H9 (cell line): Measurements from ENCODE around the gene DLX6. TPM values are rescaled to one million over a fixed set of nuclear protein-coding genes. Genes with fewer than 3 reads are reported as not detected.

ENCODE experiments used
- DNase-seq: peaks from one replicate; pipeline ENCODE4 v3.0.0-alpha.2; 2017
- H2AFZ ChIP-seq: one replicate; pipeline ENCODE4 v1.6.1; 2013; ENCODE audit warnings: mild to moderate bottlenecking, low read length, control low read depth, moderate library complexity
- H2AK5ac ChIP-seq: 2 replicates; pipeline ENCODE4 v1.6.1; 2013; ENCODE audit warnings: low read length, control low read depth, mixed read lengths; ENCODE audit not compliant: insufficient read length
- H2BK120ac ChIP-seq: one replicate; pipeline ENCODE4 v1.6.1; 2013; ENCODE audit warnings: low read depth, mild to moderate bottlenecking, low read length, control low read depth, inconsistent platforms; ENCODE audit not compliant: poor library complexity, severe bottlenecking
- H2BK12ac ChIP-seq: 2 replicates; pipeline ENCODE4 v1.6.1; 2013; ENCODE audit warnings: low read length, control low read depth, mixed read lengths, low read depth; ENCODE audit not compliant: insufficient read length
- H2BK15ac ChIP-seq: 2 replicates; pipeline ENCODE4 v1.6.1; 2013; ENCODE audit warnings: low read depth, low read length, control low read depth
- H2BK20ac ChIP-seq: one replicate; pipeline ENCODE4 v1.6.1; 2013; ENCODE audit warnings: low read depth, mild to moderate bottlenecking, low read length, control low read depth, inconsistent platforms; ENCODE audit not compliant: poor library complexity, severe bottlenecking
- H2BK5ac ChIP-seq: 2 replicates; pipeline ENCODE4 v1.6.1; 2013; ENCODE audit warnings: low read length, control low read depth, mixed read lengths; ENCODE audit not compliant: insufficient read length
- H3K14ac ChIP-seq: 2 replicates; pipeline ENCODE4 v1.6.1; 2013; ENCODE audit warnings: low read length, control low read depth; ENCODE audit not compliant: insufficient read depth
- H3K18ac ChIP-seq: 2 replicates; pipeline ENCODE4 v1.6.1; 2013; ENCODE audit warnings: low read depth, mild to moderate bottlenecking, mixed read lengths, low read length, control low read depth; ENCODE audit not compliant: insufficient read length
- H3K23ac ChIP-seq: 2 replicates; pipeline ENCODE4 v1.6.1; 2013; ENCODE audit warnings: low read length, control low read depth, mixed read lengths, low read depth; ENCODE audit not compliant: insufficient read length
- H3K23me2 ChIP-seq: 2 replicates; pipeline ENCODE4 v1.6.1; 2013; ENCODE audit warnings: low read depth, mild to moderate bottlenecking, mixed read lengths, low read length, control low read depth; ENCODE audit not compliant: insufficient read length, poor library complexity, severe bottlenecking
- H3K27ac ChIP-seq: 2 replicates; pipeline ENCODE4 v1.5.1; 2013; ENCODE audit warnings: low read length, control low read depth, mixed read lengths, low read depth; ENCODE audit not compliant: insufficient read length
- H3K27me3 ChIP-seq: 2 replicates; pipeline ENCODE4 v1.6.1; 2013; ENCODE audit warnings: low read length, control low read depth, inconsistent platforms; ENCODE audit not compliant: insufficient read depth
- H3K4ac ChIP-seq: 2 replicates; pipeline ENCODE4 v1.6.1; 2013; ENCODE audit warnings: low read depth, mild to moderate bottlenecking, control low read depth, inconsistent platforms, low read length, moderate library complexity
- H3K4me1 ChIP-seq: 2 replicates; pipeline ENCODE4 v1.6.1; 2013; ENCODE audit warnings: low read length, control low read depth, inconsistent platforms; ENCODE audit not compliant: insufficient read depth
- H3K4me2 ChIP-seq: 2 replicates; pipeline ENCODE4 v1.6.1; 2013; ENCODE audit warnings: low read length, control low read depth, mixed read lengths; ENCODE audit not compliant: insufficient read length, insufficient read depth
- H3K56ac ChIP-seq: 2 replicates; pipeline ENCODE4 v1.6.1; 2013; ENCODE audit warnings: low read depth, mild to moderate bottlenecking, mixed read lengths, low read length, control low read depth; ENCODE audit not compliant: insufficient read length
- H3K79me1 ChIP-seq: 2 replicates; pipeline ENCODE4 v1.6.1; 2013; ENCODE audit warnings: low read depth, mild to moderate bottlenecking, moderate library complexity, low read length, control low read depth, inconsistent platforms; ENCODE audit not compliant: insufficient read depth, poor library complexity, severe bottlenecking
- H3K79me2 ChIP-seq: 2 replicates; pipeline ENCODE4 v1.6.1; 2013; ENCODE audit warnings: low read length, control low read depth, inconsistent platforms; ENCODE audit not compliant: insufficient read depth
- H3K9ac ChIP-seq: 2 replicates; pipeline ENCODE4 v1.6.1; 2013; ENCODE audit warnings: low read length, control low read depth, mixed read lengths; ENCODE audit not compliant: insufficient read length; ENCODE audit errors: extremely low read depth
- H3K9me3 ChIP-seq: one replicate; pipeline ENCODE4 v1.6.1; 2013; ENCODE audit warnings: low read depth, low read length, inconsistent platforms; ENCODE audit not compliant: control insufficient read depth
- H3T11ph ChIP-seq: one replicate; pipeline ENCODE4 v1.6.1; 2013; ENCODE audit warnings: mild to moderate bottlenecking, low read length, control low read depth, inconsistent platforms
- H4K20me1 ChIP-seq: one replicate; pipeline ENCODE4 v1.6.1; 2013; ENCODE audit not compliant: control insufficient read depth, insufficient read length, insufficient read depth
- H4K5ac ChIP-seq: 2 replicates; pipeline ENCODE4 v1.6.1; 2013; ENCODE audit warnings: low read depth, mild to moderate bottlenecking, mixed read lengths, low read length, control low read depth; ENCODE audit not compliant: insufficient read length
- H4K8ac ChIP-seq: replicated peaks from 2 replicates; pipeline ENCODE4 v1.6.1; 2013; ENCODE audit warnings: low read length, control low read depth, mixed read lengths, low read depth; ENCODE audit not compliant: insufficient read length
- H4K91ac ChIP-seq: 2 replicates; pipeline ENCODE4 v1.6.1; 2013; ENCODE audit warnings: low read depth, mild to moderate bottlenecking, moderate library complexity, mixed read lengths, low read length, control low read depth; ENCODE audit not compliant: insufficient read length
- H3K27ac Mint-ChIP-seq, 3 experiments: 2 replicates in 2 of 3; 3 replicates in 1 of 3; pipeline ENCODE4 v1.8.0; 2020 to 2021; ENCODE audit warnings: mixed read lengths in 3 of 3, mild to moderate bottlenecking in 1 of 3, moderate library complexity in 1 of 3
- H3K27me3 Mint-ChIP-seq: 2 replicates; pipeline ENCODE4 v1.8.0; 2021; ENCODE audit warnings: low read depth, mild to moderate bottlenecking, moderate library complexity, mixed read lengths
- H3K36me3 Mint-ChIP-seq, 3 experiments: 2 replicates in 2 of 3; 3 replicates in 1 of 3; pipeline ENCODE4 v1.8.0; 2020 to 2021; ENCODE audit warnings: low read depth in 3 of 3, mixed read lengths in 3 of 3; ENCODE audit not compliant: insufficient read depth in 1 of 3
- H3K4me1 Mint-ChIP-seq, 2 experiments: 2 replicates each; pipeline ENCODE4 v1.8.0; 2020; ENCODE audit warnings: mixed read lengths in 2 of 2
- H3K4me3 Mint-ChIP-seq, 2 experiments: 2 replicates in 1 of 2; 3 replicates in 1 of 2; pipeline ENCODE4 v1.8.0; 2020 to 2021; ENCODE audit warnings: mild to moderate bottlenecking in 2 of 2, mixed read lengths in 2 of 2, moderate library complexity in 1 of 2
- H3K9me3 Mint-ChIP-seq, 2 experiments: 2 replicates in 1 of 2; 3 replicates in 1 of 2; pipeline ENCODE4 v1.8.0; 2020; ENCODE audit warnings: mild to moderate bottlenecking in 2 of 2, mixed read lengths in 2 of 2, moderate library complexity in 1 of 2
- WGBS: extraction: QIAGEN DNeasy Blood & Tissue Kit; methylation state at CpG from one replicate; pipeline ENCODE4 v1.1.7; 2013; ENCODE audit warnings: missing lambda C conversion rate, low lambda C conversion rate, mixed read lengths; ENCODE audit not compliant: insufficient read length; ENCODE audit errors: extremely low coverage; 5-methylcytosine and 5-hydroxymethylcytosine counted together
- total RNA-seq: library from RNA; stranded (reverse); gene quantifications from 2 replicates; pipeline ENCODE4 v1.2.1, GENCODE V29; 2021
- TF ChIP-seq, protein P1 (sequence below): fragments of 200-600 bp; sonication (generic); conservative IDR thresholded peaks from 3 replicates; pipeline ENCODE4 v1.8.0; 2021; ENCODE audit warnings: antibody characterized with exemption, mild to moderate bottlenecking

The DLX6 gene
- total RNA-seq, 1 experiment from 2014 or later: 0.24 TPM

DNA sequence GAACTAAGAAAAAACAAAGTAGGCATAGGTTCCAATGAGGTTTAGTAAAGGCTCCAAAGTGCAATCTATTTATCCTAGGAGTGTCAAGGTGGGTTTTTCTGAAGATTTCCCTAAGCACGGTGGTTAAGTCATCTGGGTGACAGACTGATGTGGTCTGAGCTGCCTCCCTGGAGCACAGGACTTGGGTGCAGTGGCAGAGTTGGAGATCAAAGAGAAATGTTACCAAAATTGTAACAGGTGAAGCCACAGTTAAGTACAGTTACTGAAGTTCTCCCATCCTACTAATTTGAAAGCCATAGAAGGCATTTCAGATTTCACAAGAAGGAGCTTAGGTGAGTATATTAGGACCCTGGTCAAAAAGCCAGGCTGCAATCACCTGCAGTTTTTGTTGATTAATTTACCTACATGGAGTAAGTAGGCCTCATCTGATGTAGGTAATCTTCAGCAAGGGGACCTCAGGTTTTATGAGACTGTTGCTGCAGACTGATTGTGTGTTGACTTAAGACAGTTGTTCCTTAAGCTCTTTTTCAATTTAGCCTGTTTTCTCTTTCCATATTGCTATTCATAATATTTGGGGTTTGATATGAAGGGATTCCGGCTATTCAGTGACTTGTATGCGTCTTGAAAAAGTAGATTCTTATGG is 3.0 kb downstream of the DLX6 start:
- Histone ChIP-seq H3T11ph (no peak overlapping the region), H3K4me2 (no peak overlapping the region), H3K14ac (no peak overlapping the region), H2BK120ac (no peak overlapping the region), H3K4ac (no peak overlapping the region), H4K8ac (no peak overlapping the region), H3K4me1 (no peaks in the 10 kb centered on the region; the same call in 1 of the 2 replicates), H2BK5ac (no peak overlapping the region), H3K27me3 (peaks cover 85% of the 10 kb centered on the region), H3K23me2 (peaks cover 9% of the 10 kb centered on the region), H2BK20ac (no peak overlapping the region), H3K56ac (no peak overlapping the region), H3K79me1 (no peaks in the 10 kb centered on the region), H3K23ac (no peak overlapping the region), H3K79me2 (no peaks in the 10 kb centered on the region), H2AFZ (no peak overlapping the region), H2AK5ac (no peak overlapping the region), H3K9ac (no peak overlapping the region), H3K9me3 (no peaks in the 10 kb centered on the region), H3K27ac (no peak overlapping the region), H2BK15ac (no peak overlapping the region), H2BK12ac (no peak overlapping the region), H4K20me1 (peaks cover 5% of the 10 kb centered on the region), H4K91ac (no peak overlapping the region), H3K18ac (no peak overlapping the region), H4K5ac (no peak overlapping the region)
- TF ChIP-seq, protein P1, sequence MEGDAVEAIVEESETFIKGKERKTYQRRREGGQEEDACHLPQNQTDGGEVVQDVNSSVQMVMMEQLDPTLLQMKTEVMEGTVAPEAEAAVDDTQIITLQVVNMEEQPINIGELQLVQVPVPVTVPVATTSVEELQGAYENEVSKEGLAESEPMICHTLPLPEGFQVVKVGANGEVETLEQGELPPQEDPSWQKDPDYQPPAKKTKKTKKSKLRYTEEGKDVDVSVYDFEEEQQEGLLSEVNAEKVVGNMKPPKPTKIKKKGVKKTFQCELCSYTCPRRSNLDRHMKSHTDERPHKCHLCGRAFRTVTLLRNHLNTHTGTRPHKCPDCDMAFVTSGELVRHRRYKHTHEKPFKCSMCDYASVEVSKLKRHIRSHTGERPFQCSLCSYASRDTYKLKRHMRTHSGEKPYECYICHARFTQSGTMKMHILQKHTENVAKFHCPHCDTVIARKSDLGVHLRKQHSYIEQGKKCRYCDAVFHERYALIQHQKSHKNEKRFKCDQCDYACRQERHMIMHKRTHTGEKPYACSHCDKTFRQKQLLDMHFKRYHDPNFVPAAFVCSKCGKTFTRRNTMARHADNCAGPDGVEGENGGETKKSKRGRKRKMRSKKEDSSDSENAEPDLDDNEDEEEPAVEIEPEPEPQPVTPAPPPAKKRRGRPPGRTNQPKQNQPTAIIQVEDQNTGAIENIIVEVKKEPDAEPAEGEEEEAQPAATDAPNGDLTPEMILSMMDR: no peak
- DNase-seq: no peak
- WGBS: no CpG with 5 or more reads among the region's 3 CpGs
- Mint-ChIP-seq H3K27ac (no peak overlapping the region), H3K36me3 (no peaks in the 10 kb centered on the region), H3K4me1 (peaks cover 17 to 43% of the 10 kb centered on the region in 2 experiments), H3K9me3 (peaks cover 6 to 13% of the 10 kb centered on the region in 2 experiments; a peak in 4 of 5 replicates), H3K4me3 (no peak overlapping the region), H3K27me3 (peaks cover 98% of the 10 kb centered on the region)
